Stimulated activated CD8-positive, alpha-beta memory T cell treated with anti-CD3 and anti-CD28 coated beads, Interleukin-7, amount 100 ng/mL, for 1 hour (primary cell): ENCODE data around the gene F10.
"Not testable (repeated sequence)": the region's sequence is repeated elsewhere in the genome, so short reads cannot be mapped to it uniquely, and the experiment has no call there.

Source experiments
- DNase-seq, 2 donors: peaks; one replicate each; pipeline ENCODE4 v3.0.0-alpha.2; 2020; ENCODE audit warnings: low read depth in 2 of 2

Gene F10

DNA sequence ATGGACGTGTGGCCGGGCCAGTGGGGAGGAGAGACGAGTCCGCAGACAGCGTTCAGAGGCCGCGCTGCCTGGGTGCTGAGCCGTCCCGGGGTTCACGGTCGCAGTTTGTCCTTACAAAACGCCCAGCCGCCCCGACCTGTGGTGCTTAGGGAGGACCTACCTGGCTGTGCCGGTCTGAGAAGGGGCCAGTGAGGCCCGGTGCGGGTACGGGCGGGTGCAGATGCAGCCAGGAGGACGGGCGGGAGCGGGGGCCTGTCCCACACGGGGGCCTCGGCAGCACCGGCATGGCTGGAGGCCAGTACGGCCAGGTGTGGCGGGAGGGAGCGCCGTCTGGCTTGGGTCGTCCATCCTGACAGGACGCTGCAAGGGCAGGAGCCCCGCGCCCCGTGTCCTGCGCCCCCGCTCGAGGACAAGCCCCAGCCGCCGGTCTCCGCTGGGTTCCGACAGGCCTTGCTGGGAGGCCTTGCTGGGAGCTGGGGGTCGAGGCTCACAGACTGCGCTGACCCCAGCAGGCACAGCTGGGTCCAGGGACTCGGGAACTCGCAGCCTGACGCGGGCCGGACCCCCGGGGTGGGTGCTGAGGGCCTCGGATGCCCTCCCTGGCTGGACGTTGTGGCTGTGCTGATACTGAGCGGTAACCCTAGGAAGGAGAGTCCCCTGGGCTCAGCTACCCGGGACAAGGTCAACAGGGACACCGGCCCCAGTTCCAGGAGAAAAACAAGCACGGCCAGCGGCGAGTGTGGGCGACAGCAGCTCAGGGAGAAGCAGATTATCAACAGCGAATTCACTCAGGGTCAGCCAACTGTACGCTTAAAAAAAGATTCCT, 30.6 kb downstream of the F10 start:
- DNase-seq = no peak

DNA sequence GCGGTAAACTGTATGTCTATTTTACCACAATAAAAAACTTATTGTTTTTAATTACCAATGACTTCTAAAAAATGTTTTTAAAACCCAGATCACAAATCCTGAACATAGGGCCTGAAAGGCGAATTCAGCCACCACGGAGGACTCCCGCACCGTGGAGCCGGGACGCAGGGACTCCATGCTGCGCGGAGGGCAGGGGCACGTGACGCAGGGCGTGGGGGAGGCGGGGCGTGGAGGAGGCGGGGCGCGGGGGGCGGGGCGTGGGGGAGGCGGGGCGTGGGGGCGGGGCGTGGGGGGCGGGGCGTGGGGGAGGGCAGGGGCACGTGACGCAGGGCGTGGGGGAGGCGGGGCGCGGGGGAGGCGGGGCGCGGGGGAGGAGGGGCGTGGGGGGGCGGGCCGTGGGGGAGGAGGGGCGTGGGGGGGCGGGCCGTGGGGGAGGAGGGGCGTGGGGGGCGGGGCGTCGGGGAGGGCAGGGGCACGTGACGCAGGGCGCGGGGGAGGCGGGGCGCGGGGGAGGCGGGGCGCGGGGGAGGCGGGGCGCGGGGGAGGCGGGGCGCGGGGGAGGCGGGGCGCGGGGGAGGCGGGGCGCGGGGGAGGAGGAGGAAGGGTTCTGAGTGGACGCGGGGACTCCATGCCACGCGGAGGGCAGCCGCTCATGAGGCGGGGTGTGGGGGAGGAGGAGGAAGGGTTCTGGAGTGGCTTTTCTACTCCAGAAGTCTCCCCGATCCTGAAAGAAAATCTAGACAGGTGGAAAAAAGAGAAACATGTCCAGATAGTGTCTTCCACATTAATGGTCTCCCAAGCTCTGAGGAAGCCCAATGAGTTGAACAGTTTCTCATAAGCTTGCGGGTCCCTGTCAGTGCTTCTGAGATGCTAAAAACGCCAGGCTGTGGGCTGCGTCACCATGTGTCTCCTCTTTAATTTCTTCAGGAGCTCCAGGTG, 31.5 kb downstream of the F10 start:
- DNase-seq = peak; percentile 32 to 57

DNA sequence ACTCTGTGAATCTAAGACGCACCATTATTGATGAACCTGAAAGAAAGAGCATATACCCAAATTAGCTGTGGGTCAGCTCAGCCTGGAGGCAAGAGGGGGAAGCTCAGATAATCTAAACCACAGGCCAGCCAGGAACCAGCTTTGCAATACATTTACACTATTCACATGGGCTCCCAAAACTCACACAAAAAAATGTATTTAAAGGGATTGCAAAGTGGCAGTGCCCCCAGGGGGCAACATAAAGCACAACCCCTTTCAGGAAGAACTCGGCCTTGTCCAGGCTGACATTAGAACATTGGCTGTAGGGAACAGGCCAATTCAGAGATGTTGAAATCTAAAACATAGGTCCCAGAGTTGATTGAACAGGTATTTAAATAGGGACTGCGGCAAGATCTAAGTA, 32.6 kb downstream of the F10 start:
- DNase-seq = no peak

DNA sequence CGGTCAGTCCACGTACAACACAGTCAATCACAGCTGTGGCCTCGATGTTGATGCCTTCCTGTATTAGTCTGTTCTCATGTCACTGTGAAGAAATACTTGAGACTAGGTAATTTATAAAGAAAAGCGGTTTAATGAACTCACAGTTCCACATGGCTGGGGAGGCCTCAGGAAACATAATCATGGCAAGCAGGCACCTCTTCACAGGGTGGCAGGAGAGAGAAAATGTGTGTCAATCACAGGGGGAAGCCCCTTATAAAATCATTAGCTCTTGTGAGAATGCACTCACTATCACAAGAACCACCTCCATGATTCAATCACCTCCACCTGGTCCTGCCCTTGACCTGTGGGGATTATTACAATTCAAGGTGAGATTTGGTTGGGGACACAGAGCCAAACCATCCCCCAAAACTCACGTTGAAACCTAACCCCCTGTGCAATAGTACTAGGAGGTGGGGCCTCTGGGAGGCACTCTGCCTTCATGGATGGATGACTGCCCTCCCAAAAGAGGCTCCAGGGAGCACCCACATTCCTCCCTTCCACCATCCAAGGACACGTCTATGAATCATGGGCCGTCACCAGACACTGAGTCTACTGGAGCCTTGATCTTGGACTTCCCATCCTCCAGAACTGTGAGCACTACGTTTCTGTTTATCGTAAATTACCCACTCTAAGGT, 33.5 kb downstream of the F10 start:
- no peak for DNase-seq

DNA sequence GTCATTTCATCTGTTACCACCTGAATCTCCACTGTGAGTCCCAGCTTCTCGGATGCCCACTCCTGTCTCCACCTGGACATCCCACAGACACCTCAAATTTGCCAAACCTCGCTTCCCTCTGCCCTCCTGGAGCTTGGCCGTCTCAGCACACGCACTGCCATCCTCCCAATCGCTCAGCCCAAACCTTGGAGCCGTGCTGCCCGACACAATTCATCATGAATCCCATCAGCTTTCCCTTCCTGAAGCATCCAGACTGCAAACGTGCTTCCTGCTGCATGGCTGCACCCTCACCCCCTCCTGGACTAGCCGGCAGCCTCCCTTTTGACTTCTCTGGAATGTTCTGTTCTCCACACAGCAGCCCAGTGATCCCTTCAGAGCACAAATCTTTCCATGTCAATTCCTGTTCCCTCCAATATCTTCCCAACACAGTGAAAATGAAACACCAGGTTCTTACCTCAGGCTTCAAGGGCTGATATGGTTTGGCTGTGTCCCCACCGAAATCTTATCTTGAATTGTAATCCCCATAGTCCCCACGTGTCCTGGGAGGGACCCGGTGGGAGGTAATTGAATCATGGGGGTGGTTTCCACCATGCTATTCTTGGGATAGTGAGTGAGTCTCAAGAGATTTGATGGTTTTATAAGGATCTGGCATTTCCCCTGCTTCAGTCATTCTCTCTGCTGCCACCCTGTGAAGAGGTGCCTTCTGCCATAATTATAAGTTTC, 34.8 kb downstream of the F10 start:
- DNase-seq = no peak

DNA sequence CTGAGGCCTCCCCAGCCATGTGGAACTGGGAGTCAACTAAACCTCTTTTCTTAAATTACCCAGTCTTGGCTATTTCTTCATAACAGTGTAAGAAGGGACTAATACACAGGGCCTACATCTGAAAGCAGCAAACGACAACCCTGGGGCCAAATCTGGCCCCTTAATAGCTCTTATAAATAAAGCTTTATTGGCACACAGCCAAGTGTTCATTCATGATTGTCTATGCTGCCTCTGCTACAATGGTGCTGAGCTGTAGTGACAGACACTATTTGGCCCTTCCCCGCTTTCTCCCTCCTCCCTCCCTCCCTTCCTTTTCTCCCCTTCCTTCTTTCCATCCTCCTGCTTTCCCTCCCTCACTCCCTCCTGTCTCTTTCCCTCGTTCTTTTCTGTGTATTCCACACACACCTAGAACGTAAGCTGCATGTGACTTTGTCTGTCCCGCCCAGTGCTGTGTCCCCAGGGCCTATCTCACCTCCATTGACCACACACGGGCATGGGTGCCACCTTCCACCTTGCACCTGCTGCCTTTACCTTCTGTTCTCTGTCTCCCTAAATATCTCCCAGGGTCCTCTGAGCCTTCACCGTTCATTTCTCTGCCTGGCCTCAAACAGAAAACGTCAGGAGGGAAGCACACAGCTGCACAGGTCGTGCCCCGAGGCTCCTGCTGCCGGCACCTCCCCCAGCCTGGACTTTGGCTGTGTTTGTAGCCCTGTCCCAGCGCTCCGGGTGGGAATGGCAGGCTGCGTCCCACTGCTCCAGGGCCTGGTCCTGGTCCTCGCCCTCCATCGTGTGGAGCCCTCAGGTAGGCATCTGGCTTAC, 35.5 kb downstream of the F10 start, which contains the start of gene PROZ:
TSS of gene PROZ (plus strand) at position 720 of the 819 bp plus-strand sequence. CDS start at position 733, 13 bp downstream.
- DNase-seq = no peak

DNA sequence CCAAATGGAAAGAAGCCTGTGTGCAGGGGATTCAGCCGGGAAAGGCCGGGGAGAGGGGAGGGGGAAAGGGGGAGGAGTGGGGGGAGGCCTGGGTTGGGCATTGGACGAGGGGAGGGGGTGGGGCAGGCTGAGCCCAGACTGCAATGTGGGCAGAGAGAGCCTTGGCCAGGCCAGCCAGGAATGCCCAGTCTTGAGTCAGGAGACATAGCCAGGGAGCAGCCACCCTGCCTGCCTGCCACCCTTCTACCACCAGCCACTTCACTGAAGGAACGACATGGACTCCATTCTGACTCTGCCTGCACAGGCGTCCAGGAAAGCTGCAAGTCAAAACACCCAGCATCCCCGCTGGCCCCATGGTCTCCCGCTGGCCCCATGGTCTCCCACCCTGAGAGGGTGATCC, 36.3 kb downstream of the F10 start:
- DNase-seq = no peak

DNA sequence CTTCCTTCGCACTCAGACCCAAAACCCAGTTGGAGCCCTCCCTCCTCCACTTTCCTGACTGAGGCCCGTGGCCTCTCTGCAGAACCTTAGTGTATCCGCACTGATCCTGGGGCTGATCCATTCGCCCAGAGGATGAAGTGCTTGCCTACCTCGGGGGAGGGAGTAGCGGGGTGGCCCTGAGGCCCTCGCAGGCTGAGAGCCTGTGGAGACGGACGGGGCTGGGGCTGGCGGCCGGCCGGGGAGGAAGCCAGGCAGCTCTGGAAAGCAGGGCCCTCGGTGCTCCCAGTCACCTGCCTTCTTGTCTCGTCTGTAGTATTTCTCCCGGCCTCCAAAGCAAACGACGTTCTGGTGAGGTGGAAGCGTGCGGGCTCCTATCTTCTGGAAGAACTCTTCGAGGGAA, 37.1 kb downstream of the F10 start:
- no peak for DNase-seq

DNA sequence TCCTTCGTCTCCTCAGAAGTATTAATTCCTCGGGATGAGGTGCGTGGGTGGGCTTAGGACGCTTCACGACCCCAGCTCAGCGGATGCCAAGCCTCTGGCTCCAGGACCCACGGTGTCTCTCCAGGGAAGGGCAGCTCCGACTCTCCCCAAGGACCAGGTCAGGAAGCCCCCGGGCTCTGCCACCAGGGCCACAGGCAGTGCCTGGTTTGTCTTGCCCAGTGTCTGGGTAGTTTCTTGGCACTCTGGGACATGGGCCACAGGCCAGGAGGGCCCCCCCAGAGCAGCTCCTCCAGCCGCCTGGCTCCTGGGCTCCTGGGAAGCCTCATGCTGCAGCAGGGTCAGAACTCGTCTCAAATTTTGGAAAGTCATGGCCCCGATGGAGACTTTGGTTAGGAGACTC, 38.4 kb downstream of the F10 start:
- DNase-seq = no peak

DNA sequence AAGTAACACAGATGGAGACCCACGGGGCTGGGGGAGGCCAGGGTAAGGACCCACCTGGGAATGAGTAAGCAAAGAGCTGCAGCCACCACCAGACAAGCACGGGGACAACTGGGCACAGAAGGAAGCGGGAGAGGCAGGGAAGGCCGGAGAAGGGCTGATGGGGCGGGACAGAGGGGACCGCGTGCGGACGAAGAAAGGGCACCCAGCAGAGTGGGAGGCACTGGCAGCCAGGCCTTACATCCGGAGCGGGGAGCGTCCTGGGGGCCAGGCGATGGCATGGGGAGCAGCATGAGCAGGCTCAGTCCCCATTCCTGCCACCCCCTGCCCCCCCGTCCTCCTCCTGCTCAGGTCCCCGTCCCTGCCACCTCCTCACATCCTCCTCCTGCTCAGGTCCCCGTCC, 38.8 kb downstream of the F10 start:
- no peak for DNase-seq

DNA sequence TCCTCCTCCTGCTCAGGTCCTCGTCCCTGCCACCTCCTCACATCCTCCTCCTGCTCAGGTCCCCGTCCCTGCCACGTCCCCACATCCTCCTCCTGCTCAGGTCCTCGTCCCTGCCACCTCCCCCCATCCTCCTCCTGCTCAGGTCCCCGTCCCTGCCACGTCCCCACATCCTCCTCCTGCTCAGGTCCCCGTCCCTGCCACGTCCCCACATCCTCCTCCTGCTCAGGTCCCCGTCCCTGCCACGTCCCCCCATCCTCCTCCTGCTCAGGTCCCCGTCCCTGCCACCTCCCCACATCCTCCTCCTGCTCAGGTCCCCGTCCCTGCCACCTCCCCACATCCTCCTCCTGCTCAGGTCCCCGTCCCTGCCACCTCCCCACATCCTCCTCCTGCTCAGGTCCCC, 39.4 kb downstream of the F10 start:
- DNase-seq = not testable (repeated sequence)

DNA sequence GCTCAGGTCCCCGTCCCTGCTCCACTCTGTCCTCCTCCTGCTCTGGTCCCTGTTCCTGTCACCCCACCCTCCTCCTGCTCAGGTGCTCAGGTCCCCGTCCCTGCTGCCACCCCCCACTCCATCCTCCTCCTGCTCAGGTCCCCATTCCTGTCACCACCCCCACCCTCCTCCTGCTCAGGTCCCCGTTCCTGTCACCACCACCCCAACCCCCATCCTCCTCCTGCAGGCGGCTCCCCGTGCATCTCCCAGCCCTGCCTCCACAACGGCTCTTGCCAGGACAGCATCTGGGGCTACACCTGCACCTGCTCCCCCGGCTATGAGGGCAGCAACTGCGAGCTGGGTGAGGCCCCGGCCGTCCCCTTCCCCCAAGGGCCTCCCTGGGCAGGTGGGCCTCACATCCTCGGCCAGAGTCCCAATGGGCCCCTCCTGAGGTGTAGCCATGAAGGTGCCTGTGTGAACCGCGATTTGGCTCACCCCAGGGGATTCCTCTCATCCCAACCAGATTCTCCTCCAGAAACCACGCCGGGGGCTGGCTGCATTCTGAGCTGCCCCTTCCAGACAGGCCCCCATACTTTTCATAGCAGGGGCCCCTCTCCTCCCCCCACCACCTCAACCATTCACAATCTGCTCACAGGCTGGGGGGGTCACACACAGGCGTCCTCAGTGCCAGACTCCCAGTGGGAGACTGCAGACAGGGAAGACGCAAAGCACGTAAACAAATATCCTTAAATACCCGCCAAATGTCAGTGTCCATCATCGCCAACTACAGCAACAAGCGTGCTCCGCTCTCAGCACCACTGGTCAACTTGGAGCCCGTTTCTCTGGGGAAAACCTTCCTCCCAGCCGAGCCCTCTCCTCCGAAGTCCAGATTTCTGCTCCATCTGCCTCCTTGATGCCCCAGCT, 40.4 kb downstream of the F10 start:
- no peak for DNase-seq

DNA sequence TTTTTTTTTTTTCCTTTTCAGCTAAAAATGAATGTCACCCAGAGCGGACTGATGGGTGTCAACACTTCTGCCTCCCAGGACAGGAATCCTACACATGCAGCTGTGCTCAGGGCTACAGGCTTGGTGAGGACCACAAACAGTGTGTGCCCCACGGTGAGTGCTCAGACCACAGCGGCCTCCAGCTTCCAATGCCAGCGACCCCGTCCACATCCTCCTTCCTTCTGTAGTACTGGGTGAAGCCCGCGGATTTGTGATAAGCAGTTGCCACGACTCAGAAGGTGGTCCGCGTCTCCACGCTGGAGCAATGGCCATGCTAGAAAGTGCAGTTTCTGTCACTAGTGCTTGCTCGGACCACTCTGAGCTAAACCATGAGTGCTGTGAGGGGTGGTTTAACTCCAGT, 41.9 kb downstream of the F10 start:
- DNase-seq = no peak

DNA sequence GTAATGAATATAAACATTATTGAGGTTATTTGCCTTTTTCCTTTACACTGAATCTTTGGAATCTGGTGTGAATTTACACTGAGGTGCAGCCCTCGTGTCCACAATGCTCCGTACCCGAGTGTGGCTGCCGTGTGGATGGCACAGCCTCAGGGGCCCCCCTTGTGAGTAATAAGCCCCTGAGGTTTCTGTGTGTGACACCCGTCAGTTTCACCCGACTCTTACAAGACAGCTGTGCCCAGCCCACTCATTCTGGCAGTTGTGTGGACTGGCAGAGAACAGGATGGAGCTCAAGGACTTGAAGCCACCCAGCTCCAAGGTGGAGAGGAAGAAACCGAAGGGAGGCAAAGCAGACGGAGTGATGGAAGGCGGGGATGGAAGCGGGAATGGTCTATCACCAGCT, 43.7 kb downstream of the F10 start:
- no peak for DNase-seq

DNA sequence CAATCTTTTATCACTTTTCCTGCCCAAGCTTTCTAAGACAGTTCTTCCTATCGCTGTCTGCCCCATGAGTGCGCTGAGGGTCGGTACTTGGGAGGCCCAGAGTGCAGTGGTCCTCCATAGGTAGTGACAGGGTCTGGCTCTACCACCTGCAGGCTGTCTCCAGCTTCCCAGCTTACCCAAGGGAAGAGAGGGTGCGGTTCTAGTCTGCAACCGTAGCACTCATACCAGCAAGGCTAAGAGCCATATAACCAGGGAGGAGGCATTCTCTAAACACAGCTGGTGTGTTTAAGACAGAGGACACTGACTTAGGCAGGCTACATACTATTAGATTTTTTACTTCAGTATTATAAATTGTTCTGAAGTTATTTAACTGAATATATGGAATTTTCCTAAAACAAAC, 44.1 kb downstream of the F10 start:
- DNase-seq = no peak

DNA sequence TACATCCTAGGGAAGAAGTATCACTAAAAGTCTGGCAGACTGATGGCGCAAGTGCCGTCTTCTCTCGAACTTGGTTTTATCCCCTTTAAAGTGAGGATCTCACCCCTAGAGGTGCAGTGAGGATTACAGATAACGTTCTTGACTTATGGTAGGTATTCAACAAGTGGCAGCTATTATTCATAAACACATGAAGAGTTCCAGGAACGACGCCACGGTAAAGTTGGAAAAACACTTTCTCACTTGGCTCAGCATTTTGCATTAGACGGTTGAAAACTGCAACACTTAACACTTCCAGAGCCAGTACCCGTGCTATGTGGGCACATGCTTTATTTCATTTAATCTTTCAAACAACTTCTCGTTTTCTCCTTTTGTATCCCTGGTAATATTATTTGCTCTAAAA, 44.6 kb downstream of the F10 start:
- DNase-seq = no peak

DNA sequence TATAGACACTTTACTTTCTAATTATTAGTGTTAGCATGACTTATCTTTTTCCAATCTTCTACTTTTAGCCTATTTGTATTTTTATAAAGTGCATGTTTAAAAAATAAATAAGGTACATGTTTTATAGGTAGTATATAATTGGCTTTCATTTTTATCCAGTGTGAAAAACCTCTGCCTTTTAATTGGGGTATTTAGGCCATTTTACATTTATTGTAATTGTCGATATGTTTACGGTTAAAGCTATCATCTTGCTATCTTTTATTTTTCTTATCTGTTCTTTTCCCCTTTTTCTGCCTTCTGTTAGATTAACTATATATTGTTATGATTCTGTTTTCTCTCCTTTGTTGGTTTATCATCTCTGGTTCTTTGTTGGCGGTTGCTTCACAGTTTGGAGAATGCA, 45.0 kb downstream of the F10 start:
- no peak for DNase-seq

DNA sequence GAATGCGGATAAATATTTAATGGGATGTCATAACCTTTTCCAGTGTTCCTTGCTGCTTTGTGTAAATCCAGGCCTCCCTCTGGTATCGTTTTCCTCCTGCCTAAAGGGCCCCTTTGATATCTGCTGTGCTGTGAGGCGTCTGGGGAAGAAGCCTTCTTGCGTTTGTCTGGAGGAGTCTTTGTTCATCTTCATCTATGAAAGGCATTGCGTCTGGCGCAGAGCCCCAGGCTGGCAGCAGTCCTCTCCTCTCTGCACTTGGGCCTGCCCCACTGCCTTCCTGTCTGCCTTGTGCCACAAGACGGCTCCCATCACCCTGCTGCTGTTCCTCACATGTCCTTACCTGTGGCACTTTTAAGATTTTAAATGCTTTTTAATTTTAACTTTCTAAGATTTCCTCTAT, 45.6 kb downstream of the F10 start:
- no peak for DNase-seq
